Measurements from ENCODE around the gene CXCL6.

DNA sequence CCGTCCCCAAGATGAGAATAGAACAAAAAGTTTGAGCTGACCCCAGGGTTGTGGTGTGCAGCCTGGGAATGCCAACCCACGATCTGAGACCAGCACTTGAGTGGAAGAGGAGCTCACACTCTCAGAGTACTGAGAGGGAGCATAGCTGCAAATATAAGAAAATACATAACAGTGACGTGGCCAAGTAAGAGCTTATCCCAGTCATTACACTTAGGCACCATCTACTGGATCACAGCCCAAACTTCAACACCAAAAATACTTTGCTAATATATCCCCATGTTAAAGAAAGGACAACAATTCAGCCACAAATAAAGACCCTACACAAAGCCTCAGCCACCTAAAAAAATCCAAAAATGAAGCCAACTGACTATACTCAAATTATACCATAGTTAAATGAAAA, 33.3 kb upstream of the CXCL6 start:
- TF ChIP-seq CTCF (IDR thresholded peaks at IDR 0.05): no peak
- TF ChIP-seq POLR2A (IDR thresholded peaks at IDR 0.05): no peak

All from lower leg skin (tissue), 3 donors.